ENCODE results near the gene PPFIBP2.

- TF ChIP-seq CTCF (IDR thresholded peaks at IDR 0.05) = no peak
- TF ChIP-seq POLR2A (IDR thresholded peaks at IDR 0.05; ENCODE audit: low read depth) = no peak
- no peak for TF ChIP-seq EP300 (IDR thresholded peaks at IDR 0.05)
- TF ChIP-seq POLR2AphosphoS5 (IDR thresholded peaks at IDR 0.05) = no peak
Observed at GRCh38 chr11:7484131-7484530, 29.7 kb upstream of the PPFIBP2 start.

Data from esophagus muscularis mucosa (tissue), 4 donors.